ENCODE results near the gene ENO2.

Gene ENO2

GRCh38 chr12:6935371-6936193 is 21.2 kb downstream of the ENO2 start:
- DNase-seq, result no peak

- no peak for DNase-seq
These were observed 21.8 kb downstream of the ENO2 start for GRCh38 chr12:6936194-6936635.

GRCh38 chr12:6936636-6937480 is 22.5 kb downstream of the ENO2 start:
- no peak for DNase-seq

GRCh38 chr12:6937481-6938352 is 23.3 kb downstream of the ENO2 start:
- DNase-seq, result peak; percentile 65

GRCh38 chr12:6938353-6939190 is 24.2 kb downstream of the ENO2 start:
- no peak for DNase-seq

GRCh38 chr12:6939191-6939540 is 24.8 kb downstream of the ENO2 start:
- no peak for DNase-seq

GRCh38 chr12:6941267-6941666 is 26.9 kb downstream of the ENO2 start:
- no peak for DNase-seq

- DNase-seq, result no peak
These were observed 27.4 kb downstream of the ENO2 start for GRCh38 chr12:6941782-6942181.

GRCh38 chr12:6942331-6942665 is 27.9 kb downstream of the ENO2 start:
- no peak for DNase-seq

GRCh38 chr12:6943389-6943721 is 29.0 kb downstream of the ENO2 start:
- no peak for DNase-seq

- peak; percentile 75 for DNase-seq
These were observed 29.5 kb downstream of the ENO2 start, which contains the start of the genes C12orf57 and RNU7-1 for GRCh38 chr12:6943722-6944380. Gene C12orf57 (plus strand): TSS chr12:6944022. CDS start chr12:6944122, 100 bp downstream. Gene RNU7-1 (plus strand): TSS chr12:6943816.

GRCh38 chr12:6944381-6945186 is 30.2 kb downstream of the ENO2 start:
- peak; percentile 81 for DNase-seq

GRCh38 chr12:6945613-6946012 is 31.2 kb downstream of the ENO2 start:
- no peak for DNase-seq

GRCh38 chr12:6946033-6946919 is 31.9 kb downstream of the ENO2 start:
- DNase-seq, result no peak

GRCh38 chr12:6946920-6947374 is 32.6 kb downstream of the ENO2 start:
- DNase-seq, result no peak

- DNase-seq, result no peak
These were observed 33.2 kb downstream of the ENO2 start for GRCh38 chr12:6947615-6948014.

GRCh38 chr12:6948873-6949594 is 34.7 kb downstream of the ENO2 start:
- DNase-seq, result no peak

- DNase-seq, result no peak
These were observed 36.0 kb downstream of the ENO2 start for GRCh38 chr12:6950401-6950801.
